Measurements from ENCODE around the gene ANKRD17.
A peak's percentile ranks its signal among the peaks of the same experiment; 100 is the strongest.

The ANKRD17 gene

DNA sequence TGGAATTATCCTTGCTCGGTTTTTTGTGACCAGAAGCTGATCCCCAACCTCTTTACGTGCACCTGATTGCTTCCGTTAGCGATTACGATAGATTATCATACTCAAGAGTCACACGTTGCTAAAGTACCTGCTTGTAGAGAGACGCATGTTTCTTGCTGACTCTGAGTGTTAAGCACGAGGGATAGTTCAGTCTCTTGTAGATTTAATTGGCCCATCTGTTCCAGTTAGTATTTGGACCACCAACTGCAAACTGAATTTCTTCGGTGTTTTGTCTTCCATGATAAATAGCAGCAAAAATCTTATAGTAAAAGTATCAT is 188.6 kb downstream of the ANKRD17 start:
- DNase-seq (ENCODE audit: low read depth, low spot score): no peak
- TF ChIP-seq SUZ12 (IDR thresholded peaks at IDR 0.05; ENCODE audit: extremely low read depth, insufficient read depth, insufficient read length) (no peak), ZNF274 (IDR thresholded peaks at IDR 0.05; ENCODE audit: low read depth, low read length) (no peak), YY1 (IDR thresholded peaks at IDR 0.05; ENCODE audit: insufficient read depth, insufficient read length) (no peak)

DNA sequence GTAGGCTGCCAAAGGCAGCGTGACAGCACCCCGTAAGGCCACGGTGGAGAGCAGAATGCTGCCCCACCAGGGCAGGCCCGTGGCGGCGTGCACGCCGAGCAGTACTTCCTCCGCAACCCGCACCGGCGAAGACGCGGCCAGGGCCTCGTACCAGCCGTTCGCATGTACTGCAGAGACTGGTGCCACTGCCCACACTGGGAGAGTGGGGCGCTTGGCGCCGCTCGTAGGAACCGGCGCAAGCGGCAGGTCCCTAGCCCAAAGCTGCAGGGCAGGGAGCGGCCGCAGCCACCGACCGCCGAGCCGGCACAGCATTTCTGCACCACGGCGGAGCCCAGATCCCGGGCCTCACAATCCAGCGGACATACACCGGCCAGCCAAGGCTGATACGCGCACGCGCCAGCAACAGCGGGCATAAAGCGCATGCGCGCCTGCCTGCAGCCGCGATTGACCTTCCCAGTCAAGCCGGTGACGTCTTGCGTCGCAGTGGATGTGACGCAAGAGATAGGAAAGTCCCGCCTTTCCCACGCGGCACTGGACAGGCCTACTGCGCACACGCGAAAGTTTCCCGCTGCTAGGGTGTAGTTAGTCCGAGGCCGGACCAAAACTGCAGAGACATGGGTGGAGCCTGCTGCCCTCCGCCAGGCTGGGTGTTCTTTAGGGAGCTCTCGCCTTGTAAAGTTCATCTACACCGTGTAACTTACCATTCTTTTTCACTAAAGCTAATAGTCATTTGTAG is 189.1 kb downstream of the ANKRD17 start, which contains the start of gene COX18:
Gene COX18, minus strand, starts transcription at position 379 of the 736 bp plus-strand sequence. Its CDS starts 67 bp downstream, at position 312.
- Histone ChIP-seq H3K9ac (ENCODE audit: insufficient read length, low read depth) (peak within 1 kb of the TSS; percentile 98), H3K4me3 (ENCODE audit: insufficient read length, low read depth) (peak within 1 kb of the TSS; percentile 92), H3K27me3 (ENCODE audit: insufficient read depth, insufficient read length) (no peaks in the 10 kb centered on the region), H3K36me3 (ENCODE audit: insufficient read depth, insufficient read length, low read length) (peaks cover 11% of the 10 kb centered on the region), H3K4me1 (ENCODE audit: insufficient read depth, insufficient read length) (no peaks in the 10 kb centered on the region), H3K9me3 (ENCODE audit: insufficient read depth, low read length) (no peaks in the 10 kb centered on the region)
- peak; percentile 80 for DNase-seq (ENCODE audit: low read depth, low spot score)
- TF ChIP-seq SUZ12 (IDR thresholded peaks at IDR 0.05; ENCODE audit: extremely low read depth, insufficient read depth, insufficient read length): no peak

More for the DNA sequence above, 188.6 kb downstream of the ANKRD17 start:
- H3K4me1 ChIP-seq (ENCODE audit: insufficient read depth, insufficient read length): no peaks in the 10 kb centered on the region
- H3K27me3 ChIP-seq (ENCODE audit: insufficient read depth, insufficient read length): no peaks in the 10 kb centered on the region
- peak overlapping the region; percentile 80 for H3K9ac ChIP-seq (ENCODE audit: insufficient read length, low read depth)
- peak overlapping the region; percentile 92 for H3K4me3 ChIP-seq (ENCODE audit: insufficient read length, low read depth)
- no peaks in the 10 kb centered on the region for H3K9me3 ChIP-seq (ENCODE audit: insufficient read depth, low read length)
- H3K36me3 ChIP-seq (ENCODE audit: insufficient read depth, insufficient read length, low read length): peaks cover 15% of the 10 kb centered on the region

DNA sequence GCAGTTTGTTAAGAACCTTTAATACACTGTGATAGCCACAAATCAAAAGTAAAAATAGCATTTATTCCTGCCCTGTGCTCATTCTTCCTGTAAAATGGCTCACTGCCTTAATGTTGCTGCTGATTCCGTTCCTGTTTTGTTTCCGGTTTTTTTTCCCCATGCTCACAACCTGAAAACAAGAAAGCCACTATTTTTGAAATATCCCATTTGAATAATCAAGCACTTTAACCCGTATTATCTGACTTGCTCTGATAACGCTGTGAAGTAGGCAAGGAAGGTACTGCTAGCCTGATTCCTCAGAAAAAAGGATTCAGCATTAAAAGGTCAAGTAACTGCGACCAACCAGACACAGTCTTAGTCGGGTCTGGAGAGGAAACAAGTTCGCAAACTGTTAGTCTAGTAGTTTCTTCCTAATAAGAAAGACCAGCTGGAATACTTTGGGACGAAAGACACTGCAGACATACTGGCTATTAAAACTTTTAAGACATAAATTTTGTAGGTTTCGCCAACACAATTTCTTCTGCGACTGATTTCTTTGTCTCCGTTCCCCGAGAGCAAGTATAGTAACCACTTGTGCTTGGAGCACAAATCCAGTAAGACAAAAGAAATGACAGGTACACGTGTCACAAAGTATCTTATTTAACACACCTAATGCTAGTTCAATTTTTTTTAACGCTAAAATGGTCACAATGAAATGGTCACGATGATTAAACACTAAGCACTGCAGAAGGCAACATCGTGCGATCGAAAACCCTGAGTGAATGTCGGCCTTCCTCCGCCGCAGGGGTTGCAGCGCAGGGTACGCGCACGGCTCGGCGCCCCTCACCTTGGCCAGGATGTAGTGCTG is 189.9 kb downstream of the ANKRD17 start:
- H3K9ac ChIP-seq (ENCODE audit: insufficient read length, low read depth): peak overlapping the region; percentile 98
- H3K9me3 ChIP-seq (ENCODE audit: insufficient read depth, low read length): no peaks in the 10 kb centered on the region
- no peaks in the 10 kb centered on the region for H3K4me1 ChIP-seq (ENCODE audit: insufficient read depth, insufficient read length)
- TF ChIP-seq SUZ12 (IDR thresholded peaks at IDR 0.05; ENCODE audit: extremely low read depth, insufficient read depth, insufficient read length) (no peak), YY1 (IDR thresholded peaks at IDR 0.05; ENCODE audit: insufficient read depth, insufficient read length) (no peak), ZNF274 (IDR thresholded peaks at IDR 0.05; ENCODE audit: low read depth, low read length) (no peak)
- peak; percentile 8 for DNase-seq (ENCODE audit: low read depth, low spot score)
- no peaks in the 10 kb centered on the region for H3K27me3 ChIP-seq (ENCODE audit: insufficient read depth, insufficient read length)
- peaks cover 6% of the 10 kb centered on the region for H3K36me3 ChIP-seq (ENCODE audit: insufficient read depth, insufficient read length, low read length)
- peak overlapping the region; percentile 92 for H3K4me3 ChIP-seq (ENCODE audit: insufficient read length, low read depth)

DNA sequence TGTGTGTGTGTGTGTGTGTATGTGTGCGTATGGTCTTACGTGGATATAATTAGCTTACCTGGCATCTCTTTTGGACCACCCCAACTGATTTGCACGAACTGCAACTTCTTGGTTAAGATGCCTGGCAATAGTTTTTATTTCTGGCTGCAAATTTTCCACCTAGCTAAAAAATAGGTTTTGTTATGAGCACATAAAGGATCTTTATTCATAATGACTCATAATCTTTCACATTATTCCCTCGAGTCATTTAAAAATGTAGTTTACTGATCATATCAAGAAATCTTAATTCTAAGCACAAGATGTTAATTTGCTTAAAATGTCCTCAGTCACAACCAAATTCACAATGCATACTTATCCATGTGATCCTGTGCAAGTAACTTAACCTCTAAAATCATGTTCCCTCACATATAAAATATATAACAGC is 190.6 kb downstream of the ANKRD17 start:
- H3K4me3 ChIP-seq (ENCODE audit: insufficient read length, low read depth): peak overlapping the region; percentile 92
- H3K9ac ChIP-seq (ENCODE audit: insufficient read length, low read depth): peak overlapping the region; percentile 98
- peaks cover 10% of the 10 kb centered on the region for H3K36me3 ChIP-seq (ENCODE audit: insufficient read depth, insufficient read length, low read length)
- H3K27me3 ChIP-seq (ENCODE audit: insufficient read depth, insufficient read length): no peaks in the 10 kb centered on the region
- no peaks in the 10 kb centered on the region for H3K9me3 ChIP-seq (ENCODE audit: insufficient read depth, low read length)
- no peaks in the 10 kb centered on the region for H3K4me1 ChIP-seq (ENCODE audit: insufficient read depth, insufficient read length)
- no peak for TF ChIP-seq YY1 (IDR thresholded peaks at IDR 0.05; ENCODE audit: insufficient read depth, insufficient read length)
- DNase-seq (ENCODE audit: low read depth, low spot score): no peak

DNA sequence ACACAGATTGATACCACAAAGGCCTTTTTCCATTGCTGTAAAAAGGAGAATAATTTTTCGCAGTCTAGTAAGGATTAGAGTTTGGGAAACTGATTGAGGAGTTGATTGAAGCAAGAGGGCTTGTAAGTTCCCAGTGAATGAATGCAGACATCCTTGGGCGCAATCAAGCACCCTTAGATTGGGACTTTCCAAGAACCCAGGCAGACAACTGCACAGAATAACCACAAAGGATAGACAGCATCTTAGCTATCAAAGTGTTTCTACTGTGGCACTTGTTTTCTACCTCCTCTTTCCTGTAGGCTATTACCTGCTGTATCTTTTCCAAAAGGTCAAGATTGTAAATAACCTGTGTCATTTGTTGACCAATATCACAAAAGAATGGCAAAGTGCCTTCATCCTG is 191.7 kb downstream of the ANKRD17 start:
- Histone ChIP-seq H3K4me3 (ENCODE audit: insufficient read length, low read depth) (no peak overlapping the region), H3K9me3 (ENCODE audit: insufficient read depth, low read length) (no peaks in the 10 kb centered on the region), H3K4me1 (ENCODE audit: insufficient read depth, insufficient read length) (no peaks in the 10 kb centered on the region), H3K36me3 (ENCODE audit: insufficient read depth, insufficient read length, low read length) (peaks cover 15% of the 10 kb centered on the region), H3K27me3 (ENCODE audit: insufficient read depth, insufficient read length) (no peaks in the 10 kb centered on the region), H3K9ac (ENCODE audit: insufficient read length, low read depth) (no peak overlapping the region)
- no peak for TF ChIP-seq ZNF274 (IDR thresholded peaks at IDR 0.05; ENCODE audit: low read depth, low read length)
- no peak for TF ChIP-seq SUZ12 (IDR thresholded peaks at IDR 0.05; ENCODE audit: extremely low read depth, insufficient read depth, insufficient read length)
- no peak for TF ChIP-seq YY1 (IDR thresholded peaks at IDR 0.05; ENCODE audit: insufficient read depth, insufficient read length)
- no peak for DNase-seq (ENCODE audit: low read depth, low spot score)

DNA sequence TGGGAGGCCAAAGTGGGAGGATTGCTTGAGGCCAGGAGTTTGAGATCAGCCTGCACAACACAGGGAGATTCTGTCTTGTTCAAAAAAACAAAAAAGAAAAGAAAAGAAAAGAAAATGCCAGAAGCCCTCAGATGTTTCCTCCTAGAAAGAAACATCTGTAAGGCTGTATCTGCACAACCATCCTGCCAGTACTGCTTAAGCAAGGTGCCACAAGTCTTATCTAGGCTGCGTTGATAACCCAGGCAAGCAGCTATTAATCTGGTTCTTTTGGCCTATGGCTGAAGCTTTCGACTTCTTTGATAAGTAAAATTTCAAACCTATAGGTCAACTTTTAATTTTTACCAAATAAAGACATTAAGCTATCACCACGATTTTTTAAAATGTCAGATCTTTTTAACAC is 192.2 kb downstream of the ANKRD17 start:
- Histone ChIP-seq H3K4me1 (ENCODE audit: insufficient read depth, insufficient read length) (no peaks in the 10 kb centered on the region), H3K9ac (ENCODE audit: insufficient read length, low read depth) (no peak overlapping the region), H3K4me3 (ENCODE audit: insufficient read length, low read depth) (no peak overlapping the region), H3K27me3 (ENCODE audit: insufficient read depth, insufficient read length) (no peaks in the 10 kb centered on the region), H3K9me3 (ENCODE audit: insufficient read depth, low read length) (no peaks in the 10 kb centered on the region), H3K36me3 (ENCODE audit: insufficient read depth, insufficient read length, low read length) (peaks cover 17% of the 10 kb centered on the region)
- no peak for DNase-seq (ENCODE audit: low read depth, low spot score)
- TF ChIP-seq SUZ12 (IDR thresholded peaks at IDR 0.05; ENCODE audit: extremely low read depth, insufficient read depth, insufficient read length): no peak
- TF ChIP-seq YY1 (IDR thresholded peaks at IDR 0.05; ENCODE audit: insufficient read depth, insufficient read length): no peak
- no peak for TF ChIP-seq ZNF274 (IDR thresholded peaks at IDR 0.05; ENCODE audit: low read depth, low read length)

DNA sequence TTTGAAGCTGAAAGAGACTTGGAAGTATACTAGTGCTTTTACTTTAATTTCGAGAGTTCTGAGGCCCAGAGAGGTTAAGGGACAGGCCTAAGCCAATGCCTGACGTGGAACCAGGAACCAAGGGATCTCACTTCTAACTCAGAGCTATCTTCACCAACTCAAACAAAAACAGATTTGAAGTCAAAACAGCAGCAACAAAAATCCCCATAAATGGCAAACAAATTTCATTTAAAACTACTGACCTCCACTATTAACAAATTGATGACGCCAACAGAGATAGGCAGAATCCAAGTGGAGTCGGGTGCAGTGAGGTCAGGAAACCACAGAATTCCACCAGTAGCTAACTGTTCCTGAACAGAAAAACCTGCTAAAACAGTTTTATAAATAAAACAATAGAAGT is 194.1 kb downstream of the ANKRD17 start:
- DNase-seq (ENCODE audit: low read depth, low spot score): no peak
- H3K4me3 ChIP-seq (ENCODE audit: insufficient read length, low read depth): no peak overlapping the region
- no peaks in the 10 kb centered on the region for H3K9me3 ChIP-seq (ENCODE audit: insufficient read depth, low read length)
- TF ChIP-seq SUZ12 (IDR thresholded peaks at IDR 0.05; ENCODE audit: extremely low read depth, insufficient read depth, insufficient read length) (no peak), YY1 (IDR thresholded peaks at IDR 0.05; ENCODE audit: insufficient read depth, insufficient read length) (no peak), ZNF274 (IDR thresholded peaks at IDR 0.05; ENCODE audit: low read depth, low read length) (no peak)
- peaks cover 31% of the 10 kb centered on the region for H3K36me3 ChIP-seq (ENCODE audit: insufficient read depth, insufficient read length, low read length)
- H3K4me1 ChIP-seq (ENCODE audit: insufficient read depth, insufficient read length): no peaks in the 10 kb centered on the region
- H3K9ac ChIP-seq (ENCODE audit: insufficient read length, low read depth): no peak overlapping the region
- no peaks in the 10 kb centered on the region for H3K27me3 ChIP-seq (ENCODE audit: insufficient read depth, insufficient read length)

Data from NT2/D1 (cell line).